Fibroblast of upper back skin (primary cell): ENCODE data around the gene OR52L1.
A peak's percentile ranks its signal among the peaks of the same experiment; 100 is the strongest.
"Not testable (repeated sequence)": the region's sequence is repeated elsewhere in the genome, so short reads cannot be mapped to it uniquely, and the experiment has no call there.

ENCODE experiments used
- DNase-seq: peaks from one replicate; pipeline ENCODE4 v3.0.0-alpha.2; 2013

Gene OR52L1

DNA sequence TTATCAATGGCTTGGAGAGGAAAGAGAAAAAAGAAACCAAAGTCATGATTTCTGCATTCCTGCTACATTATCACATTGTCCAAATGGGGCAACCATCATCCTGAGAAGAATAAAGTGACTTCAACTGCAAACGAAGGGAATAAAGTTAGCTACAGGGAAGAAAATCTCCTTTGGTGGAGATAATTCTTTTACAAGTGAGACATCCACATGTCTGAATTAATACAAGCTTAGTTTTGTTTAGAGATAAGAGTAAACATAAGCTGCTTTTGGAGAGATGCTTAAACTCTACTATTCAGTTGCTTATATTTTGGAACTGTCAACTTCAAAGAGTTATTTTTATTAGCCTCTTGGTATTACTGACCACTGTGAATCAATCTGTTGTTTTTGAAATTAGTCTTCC, at the start of gene OR52L1:
OR52L1 (minus strand) TSS at position 101 of the 400 bp plus-strand sequence; CDS start at position 46, 55 bp downstream.
- no peak for DNase-seq

DNA sequence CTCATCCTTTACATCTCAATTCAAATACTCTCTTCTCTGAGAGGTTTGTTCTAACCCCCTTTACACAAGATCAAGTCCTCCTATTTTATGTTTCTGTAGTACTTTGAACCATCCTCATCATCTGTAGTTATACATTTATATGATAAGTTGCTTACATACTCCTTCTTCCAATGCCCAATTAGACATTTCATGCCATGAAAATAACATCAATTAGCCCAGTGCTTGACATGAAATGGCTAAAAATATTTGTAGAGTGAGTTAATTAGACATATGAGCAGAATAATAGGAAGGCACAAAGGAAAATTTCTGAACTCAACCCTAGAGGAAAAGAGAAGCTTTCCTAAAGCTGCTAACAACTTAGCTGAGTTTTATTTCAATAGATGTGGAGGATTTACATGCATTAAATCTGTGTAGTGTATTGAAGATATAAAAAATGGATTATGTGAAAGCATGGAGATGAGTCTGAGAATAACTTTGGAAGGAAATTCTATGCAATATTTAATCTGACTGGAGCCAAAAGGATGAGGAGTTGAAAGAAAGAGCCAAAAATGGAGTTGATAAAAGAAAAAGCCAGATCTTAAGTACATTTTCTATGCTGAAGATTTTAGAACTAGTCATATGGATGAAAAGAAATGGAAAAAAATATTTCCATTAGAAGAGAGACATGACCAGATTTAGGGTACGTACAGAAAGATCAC, 44.1 kb upstream of the OR52L1 start, which contains the start of gene OR56A1:
OR56A1 (minus strand) TSS at position 51 of the 698 bp plus-strand sequence. CDS start 3,066 bp downstream, outside the sequence.
- DNase-seq: no peak

DNA sequence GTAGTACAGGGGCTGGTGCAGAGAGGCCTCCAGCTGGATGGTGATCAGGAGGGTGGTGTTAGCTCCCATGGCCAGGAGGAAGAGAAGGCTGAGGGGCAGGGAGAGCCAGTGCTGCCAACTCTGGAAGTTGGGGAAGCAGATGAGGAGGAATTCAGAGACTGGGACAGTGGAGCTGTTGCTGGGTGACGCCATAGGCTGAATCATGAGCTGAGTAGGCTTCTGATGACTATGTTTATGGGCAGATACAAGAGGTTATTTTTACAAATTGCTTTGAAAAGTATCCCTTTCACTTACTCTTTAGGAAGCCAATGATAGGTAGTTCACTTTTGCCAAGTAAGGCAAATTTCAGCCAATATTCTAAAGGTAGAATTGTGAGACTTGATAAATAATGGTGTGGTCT, 40.7 kb upstream of the OR52L1 start:
- no peak for DNase-seq

DNA sequence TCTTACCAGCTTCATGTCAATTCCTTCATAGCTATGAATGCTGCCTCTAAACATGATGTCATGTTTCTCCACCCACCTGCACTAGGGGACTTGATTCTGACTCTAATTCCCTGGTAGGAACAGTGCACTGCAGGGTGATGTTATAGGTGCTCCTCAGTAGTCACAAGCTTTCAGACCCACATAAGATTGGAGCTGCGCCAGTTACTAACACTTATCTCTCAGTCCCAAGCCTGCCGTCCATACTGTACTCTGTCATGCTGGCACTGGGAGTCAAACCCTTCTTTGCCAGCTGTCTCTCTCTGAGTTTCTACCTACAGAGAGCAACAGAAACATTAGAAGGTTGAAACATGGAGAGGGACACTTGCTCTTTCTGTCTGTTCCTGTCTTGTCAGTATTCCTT, 38.3 kb upstream of the OR52L1 start:
- DNase-seq: no peak

DNA sequence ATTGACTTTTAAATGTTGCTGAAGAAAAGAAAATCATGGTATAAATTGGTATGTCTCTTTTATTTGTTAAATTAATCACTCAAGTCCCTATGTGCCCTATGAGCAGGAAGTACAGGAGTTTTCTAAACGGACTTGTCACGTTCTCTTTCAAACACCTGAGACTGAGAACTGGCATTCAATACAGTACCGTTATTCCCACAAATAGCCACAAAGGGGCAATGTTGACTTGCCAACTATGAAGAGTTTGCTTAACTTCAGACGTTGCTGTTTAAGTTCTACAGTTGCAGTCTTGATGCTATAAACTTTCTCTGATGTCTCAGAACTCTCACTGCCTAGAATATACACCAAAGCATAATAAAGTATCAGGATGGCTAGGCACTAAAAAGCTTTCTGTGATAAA, 36.2 kb upstream of the OR52L1 start:
- peak; percentile 7 for DNase-seq

DNA sequence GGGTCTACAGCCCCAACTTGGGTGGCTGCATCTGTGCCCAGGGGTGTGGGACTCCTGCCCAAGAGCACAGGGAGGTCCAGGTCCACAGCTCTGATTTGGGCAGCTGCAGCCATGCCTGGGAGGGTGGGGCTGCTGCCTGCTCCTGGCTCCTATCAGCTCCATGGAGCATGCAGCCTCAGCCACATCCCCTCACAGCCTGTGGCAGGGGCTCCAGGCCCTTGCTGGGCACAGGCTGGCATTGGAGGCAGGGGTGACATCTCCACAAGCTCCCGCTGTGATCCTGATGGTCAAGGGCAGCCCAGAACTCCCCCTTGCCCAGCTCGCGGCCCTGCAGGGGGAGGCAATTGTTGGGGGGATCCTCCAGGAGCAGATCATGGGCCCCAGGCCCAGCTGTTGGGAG, 26.3 kb upstream of the OR52L1 start:
- no peak for DNase-seq

DNA sequence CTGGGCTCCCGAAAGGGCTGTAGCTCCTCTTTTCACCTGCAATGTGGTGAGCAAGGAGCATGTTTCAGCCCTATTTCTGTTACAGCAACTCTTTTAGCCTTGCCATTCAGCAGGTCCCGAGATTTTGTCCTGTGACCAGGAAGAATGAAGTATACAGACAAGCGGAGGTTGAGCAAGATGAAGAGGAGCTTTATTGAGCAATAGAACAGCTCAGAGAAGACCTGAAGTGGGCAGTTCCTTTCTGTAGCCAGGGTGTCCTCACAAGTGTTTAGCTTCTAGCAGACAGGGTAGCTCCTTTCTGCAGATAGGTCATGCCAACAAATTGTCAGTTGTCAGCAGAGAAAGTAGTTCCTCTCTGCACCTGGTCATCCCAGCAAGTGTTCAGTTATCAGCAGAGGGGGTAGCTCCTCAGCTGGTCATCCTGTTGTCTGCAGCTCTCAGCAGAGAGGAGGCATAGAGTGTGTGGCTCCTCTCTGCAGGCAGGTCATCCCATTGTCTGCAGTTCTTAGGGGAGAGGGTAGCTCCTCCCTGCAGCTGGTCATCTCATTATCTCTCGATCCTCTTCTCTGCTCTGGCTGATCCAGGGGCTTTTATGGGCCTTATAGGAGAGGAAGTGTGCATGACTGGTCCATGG, 25.4 kb upstream of the OR52L1 start:
- no peak for DNase-seq

DNA sequence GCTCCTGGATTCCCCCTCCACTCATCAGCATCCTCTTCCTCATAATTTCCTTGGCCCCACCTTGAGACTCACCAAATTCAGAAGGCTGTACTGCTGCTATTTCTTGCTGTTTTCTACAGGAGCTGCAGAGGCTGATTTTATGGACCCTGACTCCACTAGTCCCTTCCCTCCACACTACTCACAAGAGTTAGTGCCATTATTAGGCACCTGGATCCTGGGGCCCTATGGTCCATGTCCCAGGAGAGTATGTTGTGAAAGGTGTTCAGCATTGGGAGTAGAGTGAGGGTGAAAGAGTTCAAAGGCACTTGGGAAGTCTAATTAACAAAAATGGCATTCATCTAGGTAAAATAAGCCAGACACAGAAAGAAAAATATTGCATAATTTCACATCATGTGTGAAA, 20.1 kb upstream of the OR52L1 start, which contains the start of gene OR56A4:
OR56A4 (minus strand) TSS at position 101 of the 400 bp plus-strand sequence. CDS start 3,954 bp downstream, outside the sequence.
- DNase-seq: no peak

DNA sequence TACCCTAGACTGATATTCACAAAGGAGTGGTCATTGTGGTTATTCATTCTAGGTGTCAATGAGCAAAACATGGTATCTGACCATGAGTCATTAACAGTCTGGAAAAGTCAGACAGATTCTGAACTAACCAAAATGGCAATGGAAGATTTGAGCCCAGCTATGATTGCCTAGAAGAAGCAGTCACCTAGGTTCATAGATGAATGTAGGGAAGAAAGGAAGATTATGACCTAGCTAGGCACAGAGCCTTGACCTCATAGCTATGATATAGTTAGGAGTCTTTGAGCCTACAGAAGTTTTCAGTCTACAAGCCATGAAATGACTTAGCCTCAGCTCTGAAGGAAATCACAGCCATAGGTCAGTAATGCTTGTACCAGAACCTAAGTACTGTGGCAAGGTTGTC, 19.6 kb upstream of the OR52L1 start:
- no peak for DNase-seq

DNA sequence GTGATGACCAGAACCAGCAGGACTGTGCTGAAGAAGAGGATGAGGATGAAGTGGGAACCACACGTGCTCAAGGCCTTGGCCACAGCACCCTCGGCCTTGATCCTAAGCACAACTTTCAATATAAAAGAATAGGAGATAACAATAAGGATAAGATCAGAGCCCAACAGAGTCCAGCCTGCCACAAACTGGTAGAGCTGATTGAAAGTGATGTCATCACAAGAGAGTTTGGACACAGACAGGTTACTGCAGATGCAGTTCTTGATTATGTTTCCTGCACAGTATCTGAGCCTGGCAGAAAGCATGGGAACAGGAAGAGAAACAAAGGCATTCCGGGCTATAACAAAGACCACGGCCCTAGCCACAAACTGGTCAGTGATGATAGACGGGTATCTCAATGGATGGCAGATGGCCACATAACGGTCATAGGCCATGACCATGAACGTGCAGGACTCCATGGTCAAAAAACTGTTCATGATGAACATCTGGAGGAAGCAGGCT, 15.5 kb upstream of the OR52L1 start:
- DNase-seq: no peak

DNA sequence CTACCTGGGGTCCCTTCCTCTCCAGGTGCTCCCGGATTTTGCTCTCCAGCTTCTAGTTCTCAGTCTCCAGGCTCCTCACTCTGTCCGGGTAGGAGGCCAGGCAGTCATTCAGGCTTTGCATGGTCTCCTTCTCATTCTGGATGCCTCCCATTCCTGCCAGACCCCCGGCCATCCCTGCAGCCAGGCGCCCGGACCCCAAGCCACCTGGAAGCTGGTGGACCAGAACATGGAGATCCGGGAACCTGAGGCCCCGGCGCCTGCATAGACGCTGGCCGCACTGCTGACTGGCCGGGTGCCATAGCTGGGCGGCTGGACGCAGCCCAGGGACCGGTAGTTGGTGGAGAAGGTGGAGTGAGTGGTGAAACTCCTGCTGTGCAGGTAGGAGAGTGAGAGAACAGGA, 8.0 kb upstream of the OR52L1 start:
- no peak for DNase-seq

DNA sequence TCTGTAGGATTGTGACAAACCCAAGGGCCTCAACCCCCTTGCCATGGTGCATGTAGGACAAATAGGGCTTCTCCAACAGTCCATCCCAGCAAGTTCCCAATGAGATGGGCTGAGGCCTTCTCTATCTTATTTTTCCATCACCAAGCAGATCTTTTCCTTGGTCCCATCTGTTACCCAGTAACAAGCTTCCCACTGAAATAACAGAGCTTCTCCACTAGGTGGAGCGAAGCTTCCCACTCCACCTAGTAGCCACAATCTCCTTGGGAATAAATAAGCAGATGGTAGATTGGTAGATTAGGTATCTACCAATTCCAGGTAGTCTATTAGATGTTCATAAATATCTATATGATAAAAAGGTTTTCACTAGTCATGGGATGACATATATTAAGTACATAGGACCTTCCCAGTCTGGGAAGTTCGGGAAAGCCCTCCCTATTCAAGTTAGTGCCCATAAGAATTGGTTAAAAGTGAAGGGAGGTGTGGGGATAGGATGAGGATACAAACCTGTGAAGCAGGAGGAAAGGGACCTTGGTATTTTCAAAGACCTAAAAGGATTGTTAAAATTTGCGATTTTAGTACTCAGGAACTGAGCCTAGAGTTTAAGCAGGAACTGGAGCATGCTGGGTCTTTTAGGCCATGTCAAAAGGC, 5.9 kb upstream of the OR52L1 start:
- DNase-seq: no peak

DNA sequence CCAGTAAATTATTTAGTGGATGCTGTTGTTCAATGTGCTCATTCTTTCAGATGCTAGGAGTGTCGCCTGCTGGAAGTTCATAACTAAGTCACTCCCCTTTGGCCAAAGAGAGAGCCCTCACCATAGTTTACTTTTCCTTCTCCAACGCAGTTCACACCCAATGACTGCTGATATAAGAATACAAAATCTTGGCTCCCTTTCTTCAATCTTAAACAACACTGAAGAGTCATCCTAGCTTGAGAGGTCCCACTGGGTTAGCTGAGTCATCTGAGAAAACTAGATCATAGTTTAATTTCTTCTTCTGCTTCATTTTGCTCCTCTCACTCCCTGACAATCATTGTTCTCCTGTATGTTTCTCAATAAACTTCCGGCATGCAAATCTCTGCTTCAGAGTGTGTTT, 5.4 kb upstream of the OR52L1 start:
- no peak for DNase-seq

DNA sequence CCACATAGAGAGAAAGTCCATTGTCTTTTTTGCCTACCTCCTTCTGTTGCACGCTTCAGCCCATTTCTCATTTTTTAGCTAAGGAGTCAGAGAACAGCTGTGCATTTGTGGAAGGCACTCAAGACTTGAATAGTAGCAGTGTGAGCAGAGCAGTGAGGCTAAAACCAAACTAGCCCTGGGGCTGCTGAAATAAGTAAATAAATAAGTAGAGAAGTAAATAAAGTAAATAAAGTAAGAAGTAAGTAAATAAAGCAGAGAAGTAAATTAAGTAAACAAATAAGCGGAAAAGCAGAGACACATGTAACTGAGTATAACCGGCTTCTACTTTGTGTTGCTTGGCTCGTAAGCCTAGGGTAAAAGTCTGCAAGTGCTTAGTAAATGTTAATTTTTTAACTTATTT, 2.4 kb upstream of the OR52L1 start:
- DNase-seq: no peak

DNA sequence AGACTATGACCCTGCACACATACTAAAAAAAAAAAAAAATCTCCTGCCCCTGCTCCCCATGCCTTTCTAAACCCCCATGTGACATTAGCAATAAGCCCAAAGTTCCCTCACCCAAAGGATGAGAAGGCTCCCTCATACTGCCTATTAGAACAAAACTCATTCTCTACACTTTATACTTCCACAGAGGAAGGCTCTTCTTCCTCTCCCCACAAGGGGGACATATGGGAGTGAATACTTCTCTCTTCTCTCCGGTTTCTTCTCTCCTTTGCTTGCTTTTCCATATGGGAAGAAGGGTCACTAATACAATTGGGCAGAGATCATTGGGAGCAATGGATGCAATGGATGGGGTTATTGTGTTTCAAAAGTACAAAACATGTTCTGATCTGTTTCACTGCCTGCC, 3.3 kb downstream of the OR52L1 start:
- no peak for DNase-seq

DNA sequence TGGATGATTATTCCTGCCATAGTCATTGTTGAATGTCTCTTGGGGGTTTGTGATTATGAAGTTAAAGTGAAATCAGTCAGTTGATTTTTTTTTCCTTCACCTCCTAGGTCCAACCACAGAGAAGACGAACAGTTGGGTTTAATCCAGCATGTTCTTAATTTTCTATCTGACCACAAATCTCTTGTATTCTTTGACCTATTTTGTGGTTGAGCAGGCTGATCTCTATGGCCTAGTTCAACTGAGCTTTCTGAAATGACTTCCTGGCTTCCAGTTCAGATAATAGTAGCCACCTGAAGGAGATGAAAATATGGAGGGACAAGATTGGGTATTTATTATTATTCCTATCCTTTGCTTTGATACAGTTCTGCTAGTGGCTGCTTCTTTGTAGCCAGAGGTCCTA, 13.3 kb downstream of the OR52L1 start:
- DNase-seq: no peak

DNA sequence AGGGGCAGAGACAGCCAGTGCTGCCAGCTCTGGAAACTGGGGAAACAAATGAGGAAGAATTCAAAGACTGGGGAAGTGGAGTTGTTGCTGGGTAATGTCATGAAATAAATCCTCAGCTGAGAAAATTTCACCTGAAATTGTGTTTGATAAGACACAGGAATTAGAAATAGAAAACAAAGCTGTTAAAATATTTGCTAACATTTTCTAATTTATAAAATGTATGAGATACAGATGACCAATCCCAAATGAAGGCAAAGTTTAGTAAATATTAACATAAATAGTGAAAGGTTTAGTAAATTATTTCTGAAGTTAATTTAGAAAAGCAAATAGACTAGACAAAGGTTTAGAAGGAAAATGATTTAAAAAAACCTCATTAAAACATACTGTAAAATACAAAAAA, 18.4 kb downstream of the OR52L1 start, which contains the start of gene OR56A5:
OR56A5 (minus strand) TSS at position 101 of the 400 bp plus-strand sequence; CDS start at position 101, 0 bp downstream.
- no peak for DNase-seq

DNA sequence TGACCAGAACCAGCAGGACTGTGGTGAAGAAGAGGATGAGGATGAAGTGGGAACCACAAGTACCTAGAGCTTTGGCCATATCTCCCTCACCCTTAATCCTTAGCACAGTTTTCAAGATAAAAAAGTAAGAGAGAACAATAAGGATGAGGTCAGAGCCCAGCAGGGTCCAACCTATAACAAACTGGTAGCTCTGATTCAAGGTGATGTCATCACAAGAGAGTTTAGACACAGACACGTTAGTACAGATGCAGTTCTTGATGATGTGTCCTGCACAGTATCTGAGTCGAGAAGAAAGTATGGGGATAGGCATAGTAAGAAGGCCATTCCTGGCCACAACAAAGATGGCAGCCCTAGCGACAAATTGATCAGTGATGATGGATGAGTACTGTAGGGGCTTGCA, 19.1 kb downstream of the OR52L1 start:
- no peak for DNase-seq

DNA sequence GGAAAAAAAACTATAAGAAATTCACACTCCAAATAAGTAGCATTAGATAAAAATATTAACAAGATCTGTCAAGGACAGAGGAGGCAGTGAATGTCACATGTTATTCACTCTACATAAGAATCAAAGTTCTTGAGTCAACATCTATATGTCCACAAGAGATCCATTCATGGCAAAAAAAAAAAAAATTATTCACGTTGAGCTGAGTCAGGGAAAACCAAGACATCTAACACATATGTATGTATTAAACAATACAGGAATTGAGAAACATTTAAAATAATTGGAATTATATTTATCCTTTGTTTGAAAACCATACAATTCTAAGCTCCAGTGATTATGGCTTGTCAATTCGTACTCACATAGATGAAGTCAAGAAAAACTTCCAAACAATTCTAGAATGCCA, 19.8 kb downstream of the OR52L1 start:
- no peak for DNase-seq

DNA sequence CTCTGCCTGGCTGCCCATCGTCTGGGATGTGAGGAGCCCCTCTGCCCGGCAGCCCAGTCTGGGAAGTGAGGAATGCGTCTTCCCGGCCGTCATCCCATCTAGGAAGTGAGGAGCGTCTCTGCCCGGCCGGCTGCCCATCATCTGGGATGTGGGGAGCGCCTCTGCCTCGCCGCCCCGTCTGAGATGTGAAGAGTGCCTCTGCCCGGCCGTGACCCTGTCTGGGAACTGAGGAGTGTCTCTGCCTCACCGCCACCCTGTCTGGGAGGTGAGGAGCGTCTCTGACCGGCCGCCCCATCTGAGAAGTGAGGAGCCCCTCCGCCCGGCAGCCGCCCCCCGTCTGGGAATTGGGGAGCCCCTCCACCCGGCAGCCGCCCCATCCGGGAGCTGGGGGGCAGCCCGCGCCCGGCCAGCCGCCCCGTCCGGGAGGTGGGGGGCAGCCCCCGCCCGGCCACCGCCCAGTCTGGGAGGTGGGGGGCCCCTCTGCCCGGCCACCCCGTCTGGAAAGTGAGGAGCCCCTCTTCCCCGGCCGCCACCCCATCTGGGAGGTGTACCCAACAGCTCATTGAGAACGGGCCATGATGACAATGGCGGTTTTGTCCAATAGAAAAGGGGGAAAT, 26.0 kb downstream of the OR52L1 start:
- not testable (repeated sequence) for DNase-seq

DNA sequence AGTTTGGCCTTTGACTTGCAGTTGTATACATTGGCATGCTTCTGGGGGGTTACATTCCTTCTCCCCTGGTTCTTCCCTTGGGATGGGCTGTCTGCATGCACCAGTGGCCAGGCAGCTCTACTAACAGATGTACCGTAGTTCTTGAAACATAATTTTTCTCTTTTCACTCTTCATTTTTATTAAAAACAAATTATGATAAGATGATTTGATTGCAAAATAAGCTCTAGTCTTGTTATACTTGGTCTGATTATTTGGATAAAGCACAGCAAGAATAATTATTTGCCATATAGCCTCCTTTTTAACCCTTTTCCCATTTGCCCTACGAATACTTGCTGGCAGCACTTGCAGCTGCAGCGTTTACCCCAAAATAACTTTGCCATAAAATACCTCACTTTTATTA, 31.2 kb downstream of the OR52L1 start:
- DNase-seq: no peak

DNA sequence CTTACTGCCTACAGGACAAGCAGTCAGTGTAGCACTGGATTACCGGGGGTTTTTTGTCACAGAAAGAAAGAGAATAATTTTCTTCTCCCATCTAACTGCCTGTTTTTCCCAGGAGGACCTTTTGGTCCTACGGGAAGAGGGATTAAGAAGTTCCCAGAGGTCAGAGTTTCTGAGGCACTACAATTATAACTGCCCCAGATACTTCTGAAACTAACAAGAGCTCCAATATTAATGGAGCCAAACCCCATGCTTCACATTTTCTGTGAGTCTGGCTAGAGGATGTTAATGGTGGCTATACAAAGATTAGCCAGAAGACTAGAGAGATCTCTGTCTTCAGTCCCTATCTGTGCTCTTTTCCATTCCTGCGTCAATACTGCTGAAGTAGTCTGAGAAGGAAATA, 44.8 kb downstream of the OR52L1 start, which contains the start of gene OR56A3:
OR56A3 (plus strand) TSS at position 301 of the 400 bp plus-strand sequence. CDS start 5,096 bp downstream, outside the sequence.
- no peak for DNase-seq

DNA sequence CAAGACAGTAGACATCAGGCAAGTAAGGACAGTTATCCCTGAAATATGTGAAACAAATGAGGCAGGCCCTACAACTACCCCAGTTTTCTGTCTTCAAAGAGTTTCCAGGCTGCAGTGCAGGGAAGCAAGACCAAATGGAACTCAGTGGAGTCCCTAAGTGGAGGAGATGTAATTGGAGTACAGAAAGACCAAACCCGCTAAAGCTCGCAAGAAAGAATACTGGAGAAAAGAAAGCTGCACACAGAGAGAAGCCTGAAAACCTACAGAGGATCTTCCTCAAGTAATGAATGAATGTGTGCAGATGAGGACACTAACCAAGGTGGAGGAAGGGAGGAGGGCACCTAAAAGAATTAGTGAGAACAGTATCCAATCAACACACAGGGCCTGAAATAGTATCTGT, 46.0 kb downstream of the OR52L1 start:
- no peak for DNase-seq
